ENCODE measurements around the gene KCNQ1OT1.

KCNQ1OT1 gene

DNA sequence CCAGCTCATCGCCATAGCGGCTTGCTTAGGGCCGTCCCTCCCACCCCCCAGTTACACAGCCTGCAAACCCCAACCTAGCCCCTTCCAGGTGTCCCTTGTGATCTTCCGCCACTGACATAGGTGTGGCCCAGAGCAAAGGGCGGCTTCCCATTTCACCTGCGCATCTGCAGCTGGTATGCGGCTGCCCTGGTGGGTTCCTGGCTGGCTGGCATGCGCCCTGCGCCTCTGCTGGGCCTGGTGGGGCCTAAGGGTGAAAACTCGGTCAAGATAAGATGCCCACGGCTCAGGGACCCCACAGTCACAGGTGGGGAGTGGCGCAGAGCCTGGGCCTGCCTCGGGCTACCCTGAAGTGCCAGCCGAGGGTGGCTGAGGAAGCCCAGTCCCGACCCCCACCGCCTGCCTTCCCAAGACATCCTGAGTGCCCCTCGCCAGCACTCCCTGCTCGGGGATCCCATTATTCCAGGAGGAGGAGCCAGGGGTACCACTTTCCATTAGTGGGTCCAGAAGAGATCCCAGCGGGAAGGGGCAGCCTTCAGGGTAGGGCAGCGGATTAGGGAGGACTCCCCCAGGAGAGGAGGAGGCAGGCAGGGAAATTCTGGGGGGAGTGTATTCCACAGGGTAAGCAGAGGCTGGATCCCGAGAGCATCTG, 36.9 kb upstream of the KCNQ1OT1 start:
- DNase-seq: no peak

DNA sequence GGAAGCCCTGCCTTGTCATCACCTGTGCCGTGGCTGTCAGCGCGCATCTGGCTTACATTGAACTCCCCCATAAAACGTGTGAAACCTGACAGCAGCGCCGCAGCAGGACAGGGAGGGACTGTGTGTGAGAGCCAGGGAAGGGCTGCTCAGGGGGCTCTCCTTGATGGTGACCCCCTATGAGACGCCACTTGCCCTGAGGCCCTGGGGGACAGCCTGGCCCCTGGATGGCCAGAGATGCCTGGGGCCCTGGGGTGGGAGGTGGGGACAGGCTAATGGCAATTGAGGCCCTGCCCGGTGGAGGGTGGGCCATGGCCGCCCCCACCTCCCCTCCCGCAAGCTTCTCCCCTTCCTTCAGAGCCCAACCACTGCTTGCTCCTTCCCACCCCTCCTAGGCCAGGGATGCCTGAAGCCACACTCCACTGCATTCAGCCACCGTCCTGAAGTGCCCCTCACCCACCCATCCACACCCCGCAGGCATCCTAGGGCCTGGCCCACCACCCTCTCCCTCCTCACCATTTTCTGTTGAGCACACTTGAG, 35.3 kb upstream of the KCNQ1OT1 start:
- DNase-seq: no peak

DNA sequence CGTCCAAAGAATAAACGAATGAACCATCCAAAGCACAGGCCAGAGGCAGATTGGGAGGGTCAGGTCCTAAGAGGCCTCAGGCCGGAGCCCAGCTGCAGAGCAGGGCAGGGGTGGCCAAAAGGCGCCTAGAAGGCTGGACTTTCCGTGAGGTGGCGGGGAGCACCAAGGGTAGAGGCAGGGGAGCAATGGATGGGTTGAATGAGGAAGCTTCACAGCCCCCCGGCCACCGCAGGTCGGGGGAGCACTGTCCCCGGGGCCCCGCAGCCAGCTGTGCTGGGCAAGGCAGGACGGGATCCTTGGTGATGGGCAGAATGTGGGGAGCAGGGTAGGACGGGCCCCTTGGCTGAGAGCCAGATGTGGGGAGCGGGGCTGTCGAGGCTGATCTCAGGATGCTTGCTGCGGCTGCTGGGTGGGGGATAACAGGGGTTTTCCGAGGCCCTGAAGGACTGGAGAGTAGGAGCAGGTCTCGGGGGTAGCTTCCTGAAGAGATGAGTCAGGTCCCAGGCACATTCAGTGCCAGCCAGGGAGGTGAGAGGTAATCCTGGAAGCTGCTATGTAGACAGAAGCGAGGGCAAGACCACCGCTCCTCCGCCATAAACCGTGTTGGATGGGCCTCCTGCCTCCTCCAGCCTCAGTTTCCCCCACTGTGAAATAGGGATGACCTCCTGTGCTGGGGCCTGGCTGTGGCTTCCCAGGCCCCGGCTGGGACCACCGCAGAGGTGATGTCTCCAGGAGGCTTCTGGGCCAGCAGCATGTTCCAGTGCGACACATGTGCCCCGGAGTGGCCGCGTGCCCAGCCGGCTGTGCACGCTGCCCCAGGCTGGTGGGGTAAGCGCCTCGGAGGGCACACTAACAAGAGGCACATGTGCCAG, 34.6 kb upstream of the KCNQ1OT1 start:
- DNase-seq: no peak

DNA sequence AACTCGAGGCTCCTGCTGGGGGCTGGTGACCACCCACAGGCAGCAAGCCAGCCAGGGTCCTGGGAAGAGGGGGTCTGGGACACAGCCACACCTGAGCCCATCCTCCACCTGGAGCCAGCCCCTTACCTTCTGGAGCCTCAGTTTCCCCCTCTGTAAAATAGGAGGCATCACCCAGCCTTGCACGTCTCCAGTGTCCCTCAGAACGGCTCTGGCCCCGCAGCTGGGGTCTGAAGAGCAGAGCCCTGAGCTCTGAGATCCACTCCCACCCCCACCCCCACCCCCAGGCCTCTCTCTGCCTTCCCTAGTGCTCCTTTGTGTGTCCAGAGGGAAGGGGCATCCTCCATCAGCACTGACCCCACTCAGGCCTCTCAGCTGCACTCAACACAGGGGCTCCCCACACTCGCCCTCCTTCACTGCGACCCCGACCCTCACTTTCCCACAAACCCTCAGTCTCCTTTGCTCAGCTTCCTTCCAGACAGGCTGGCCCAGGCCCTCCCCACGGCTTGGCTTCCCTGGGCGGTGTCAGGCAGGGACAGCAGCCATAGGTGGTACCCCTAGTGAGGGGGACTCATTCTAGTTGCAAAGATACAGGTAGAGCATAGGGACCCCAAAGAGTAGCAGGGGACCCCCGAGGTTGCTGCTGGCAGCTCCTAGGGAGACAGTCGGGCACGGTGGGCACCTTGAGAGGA, 33.3 kb upstream of the KCNQ1OT1 start:
- no peak for DNase-seq

DNA sequence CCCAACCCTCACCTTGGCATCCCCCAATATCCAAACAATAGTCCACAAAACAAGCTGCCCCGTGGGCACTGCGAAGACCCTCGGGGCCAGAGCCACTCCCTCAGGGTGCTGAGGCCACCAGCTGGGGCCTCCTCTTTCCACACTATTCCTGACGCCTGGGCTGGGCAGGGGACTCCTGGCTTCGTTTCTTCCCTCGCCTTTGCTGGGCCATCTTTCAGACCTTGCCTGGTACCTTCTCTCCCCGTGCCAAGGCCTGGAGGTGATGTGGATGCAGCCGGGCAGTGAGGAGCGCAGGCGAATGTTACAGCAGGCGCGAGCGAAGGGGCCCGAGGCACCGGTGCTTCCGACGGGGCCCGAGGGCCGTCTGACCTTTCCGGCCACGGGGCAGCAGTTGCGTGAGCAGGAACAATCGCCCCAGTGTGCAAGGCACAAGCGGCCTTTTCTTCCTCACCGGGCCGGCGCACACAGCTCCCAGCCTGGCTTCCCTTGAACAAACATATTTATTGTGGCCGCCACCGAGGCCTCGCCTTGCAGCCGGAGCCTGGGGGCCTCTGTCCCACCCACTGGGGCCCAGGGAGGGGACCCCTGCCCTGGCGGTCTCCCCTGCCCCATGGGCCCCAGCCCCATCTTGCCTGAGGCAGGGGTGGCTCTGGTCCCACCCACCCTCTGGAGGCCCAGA, 32.6 kb upstream of the KCNQ1OT1 start:
- no peak for DNase-seq

DNA sequence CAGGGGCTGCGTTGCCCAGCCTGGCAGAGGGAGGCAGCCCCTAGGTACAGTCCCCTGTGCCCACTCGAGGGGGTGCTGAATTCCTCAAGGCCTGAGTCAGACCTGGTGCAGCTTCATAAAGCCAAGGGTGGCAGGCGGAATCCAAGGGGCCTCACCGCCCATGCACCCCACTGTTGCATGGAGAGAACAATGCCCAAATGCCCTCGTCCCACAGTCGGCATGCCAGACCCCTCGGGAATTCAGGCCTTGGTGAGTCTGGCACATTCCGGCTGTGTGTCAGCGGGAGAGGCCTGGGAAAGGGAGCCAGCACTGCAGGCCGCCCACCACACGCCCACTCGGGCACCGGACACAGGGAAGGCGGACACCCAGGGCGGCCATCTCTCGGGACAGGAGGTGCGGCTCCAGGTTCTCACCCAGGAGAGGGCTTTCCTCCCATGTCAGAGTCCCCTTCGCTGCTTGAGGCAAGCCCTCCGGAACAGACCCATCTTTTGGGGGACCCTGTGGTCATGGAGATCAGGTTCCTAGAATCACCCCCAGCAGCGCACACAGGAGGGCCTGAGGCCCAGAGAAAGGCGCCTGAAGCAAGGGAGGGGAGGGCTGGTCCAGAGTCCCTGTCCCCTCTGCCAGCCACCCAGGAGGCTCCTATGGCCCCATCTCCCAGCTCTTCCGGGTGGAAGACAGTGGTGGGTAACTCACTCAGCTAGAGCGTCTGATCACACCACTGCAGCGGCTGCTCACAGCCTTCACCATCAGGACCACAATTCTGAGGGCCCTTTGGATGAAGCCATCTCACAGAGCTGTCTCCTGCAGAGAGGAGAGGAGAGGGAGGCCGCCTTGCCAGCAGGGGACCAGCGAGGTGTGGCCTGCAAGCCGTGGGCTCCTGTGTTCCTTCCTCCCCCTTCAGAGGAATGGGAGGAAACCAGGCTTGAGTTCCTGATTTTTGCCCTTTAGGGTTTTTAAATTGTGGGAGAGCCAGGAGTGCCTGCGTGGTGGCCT, 31.6 kb upstream of the KCNQ1OT1 start:
- no peak for DNase-seq

DNA sequence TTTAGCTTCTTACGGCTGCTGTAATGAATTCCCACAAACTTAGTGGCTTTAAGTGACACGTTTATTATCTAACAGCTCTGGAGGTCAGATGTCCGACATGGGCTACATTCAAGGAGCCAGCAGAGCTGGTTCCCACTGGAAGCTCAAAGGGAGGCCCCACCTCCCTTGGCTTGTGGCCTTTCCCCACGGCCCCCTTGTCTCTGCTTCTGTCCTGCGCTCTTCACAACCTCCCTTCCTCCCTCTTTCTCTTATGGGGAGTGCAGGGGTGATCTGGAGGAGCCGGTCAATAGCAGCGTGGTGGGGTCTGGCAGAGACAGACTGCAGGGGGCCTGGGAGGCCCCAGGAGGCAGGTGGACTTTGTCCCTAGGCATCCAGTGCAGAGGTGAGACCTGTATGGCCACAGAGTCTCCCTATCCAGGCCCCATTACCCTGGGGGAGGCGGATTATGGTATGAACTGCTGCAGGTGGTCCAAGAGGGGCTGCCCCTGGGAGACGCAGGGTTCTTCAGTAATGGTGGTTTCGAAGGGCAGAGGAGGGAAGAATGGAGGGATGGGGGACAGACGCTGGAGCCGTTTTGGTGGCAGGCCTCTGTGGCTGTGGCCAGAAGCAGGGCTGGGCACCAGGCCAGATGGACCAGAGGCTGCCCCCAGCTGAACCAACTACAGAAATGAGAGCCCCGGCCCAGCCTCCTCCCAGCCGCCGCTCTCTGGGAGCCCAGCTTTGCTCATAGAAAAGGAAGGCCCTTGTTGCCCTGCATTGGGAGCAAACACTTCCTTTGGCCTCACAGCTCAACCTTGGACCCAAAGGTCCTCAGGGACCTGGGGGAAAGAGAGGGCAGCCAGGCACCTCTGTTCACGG, 30.7 kb upstream of the KCNQ1OT1 start:
- no peak for DNase-seq

DNA sequence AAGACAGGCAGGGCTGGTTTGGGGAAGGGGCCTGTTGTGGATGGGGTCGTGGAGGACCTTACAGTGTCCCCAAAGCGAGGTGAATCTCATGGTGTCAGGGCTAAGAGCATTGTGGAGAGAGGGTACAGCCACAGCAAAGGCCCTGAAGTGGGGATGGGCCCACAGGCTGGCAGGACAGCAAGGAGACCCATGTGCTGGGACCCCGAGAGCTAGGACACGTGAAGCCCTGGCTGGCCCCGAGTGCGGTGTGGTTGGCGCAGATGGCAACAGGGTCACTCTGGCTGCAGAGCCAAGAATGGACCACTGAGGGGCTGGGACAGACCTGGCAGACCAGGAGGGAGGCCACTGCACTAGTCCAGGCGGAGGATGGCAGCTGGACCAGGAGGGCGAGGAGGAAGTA, 30.0 kb upstream of the KCNQ1OT1 start:
- DNase-seq: no peak

DNA sequence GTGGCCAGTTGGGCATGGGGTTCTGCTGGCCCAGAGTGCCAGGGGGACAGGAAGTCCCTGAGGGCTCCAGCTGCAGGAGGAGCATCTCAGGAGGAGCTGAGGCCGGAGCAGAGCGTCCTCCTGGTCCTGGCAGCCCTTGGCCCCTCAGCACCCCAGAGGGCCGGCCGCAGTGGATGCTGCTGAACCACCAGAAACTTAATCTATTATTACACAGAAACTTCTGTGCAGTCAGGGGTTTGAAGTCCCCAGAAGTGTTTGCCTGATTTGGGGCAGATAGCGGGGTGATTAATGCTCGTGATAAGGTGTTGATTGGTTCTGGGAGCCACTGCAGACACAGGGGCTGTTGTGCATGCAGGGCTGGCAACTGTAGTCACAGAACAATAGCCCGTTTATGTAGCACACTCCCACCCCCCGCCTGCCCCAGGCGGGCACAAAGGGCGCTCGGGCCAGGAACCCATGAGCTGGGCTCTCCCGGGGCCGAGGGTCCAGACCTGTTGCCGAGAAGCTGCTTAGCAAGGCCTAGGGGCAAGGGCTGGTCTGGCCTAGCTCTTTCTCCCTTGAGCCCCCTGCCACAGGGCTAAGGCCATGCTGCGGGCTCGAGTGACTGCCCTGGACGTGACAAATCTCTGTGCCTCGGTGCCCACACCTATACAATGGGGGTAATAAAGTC, 29.0 kb upstream of the KCNQ1OT1 start:
- DNase-seq: no peak

DNA sequence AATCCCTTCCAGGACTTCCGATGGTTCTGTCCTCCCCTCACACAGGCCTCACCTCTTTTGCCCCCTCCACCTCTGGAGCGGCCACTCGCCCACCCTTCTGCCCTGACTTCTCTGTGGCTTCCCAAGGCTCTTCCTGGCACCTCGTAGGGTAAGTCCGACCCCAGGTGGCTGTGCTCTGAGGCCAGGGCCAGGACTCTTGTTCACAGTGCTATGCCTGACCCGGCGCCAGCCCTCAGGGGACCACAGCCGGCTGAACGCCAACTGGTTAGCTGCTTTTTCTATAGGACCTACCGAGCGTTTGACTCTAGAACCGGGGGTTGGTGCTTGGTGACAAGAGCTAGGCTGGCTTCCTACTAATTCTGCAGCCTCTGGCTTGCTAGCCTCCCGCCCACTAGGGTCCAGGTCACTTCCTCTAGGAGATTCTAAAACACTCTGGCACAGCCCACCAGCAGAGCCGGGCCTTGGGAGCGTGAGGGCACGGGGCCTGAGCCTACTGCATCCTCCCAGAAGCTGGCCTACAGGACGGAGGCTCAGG, 28.4 kb upstream of the KCNQ1OT1 start:
- DNase-seq: no peak

DNA sequence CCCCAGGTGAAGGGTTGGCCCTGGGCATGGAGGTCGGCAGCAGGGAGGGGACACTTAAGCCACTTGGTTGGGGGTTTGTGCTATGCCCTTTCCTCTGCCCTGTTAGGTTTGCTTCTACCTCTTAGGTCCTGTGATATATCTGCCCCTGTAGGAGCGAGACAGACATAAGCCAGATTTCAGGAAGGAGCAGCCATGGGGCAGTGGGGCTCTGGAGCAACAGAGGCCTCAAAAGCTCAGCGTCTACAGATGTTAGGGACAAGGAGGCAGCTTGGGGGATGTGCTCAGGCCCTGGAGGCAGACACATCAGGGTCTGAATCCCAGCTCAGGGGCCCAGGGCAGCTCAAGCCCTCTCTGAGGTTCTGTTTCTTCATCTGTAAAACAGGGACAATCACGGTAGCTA, 27.2 kb upstream of the KCNQ1OT1 start:
- no peak for DNase-seq

DNA sequence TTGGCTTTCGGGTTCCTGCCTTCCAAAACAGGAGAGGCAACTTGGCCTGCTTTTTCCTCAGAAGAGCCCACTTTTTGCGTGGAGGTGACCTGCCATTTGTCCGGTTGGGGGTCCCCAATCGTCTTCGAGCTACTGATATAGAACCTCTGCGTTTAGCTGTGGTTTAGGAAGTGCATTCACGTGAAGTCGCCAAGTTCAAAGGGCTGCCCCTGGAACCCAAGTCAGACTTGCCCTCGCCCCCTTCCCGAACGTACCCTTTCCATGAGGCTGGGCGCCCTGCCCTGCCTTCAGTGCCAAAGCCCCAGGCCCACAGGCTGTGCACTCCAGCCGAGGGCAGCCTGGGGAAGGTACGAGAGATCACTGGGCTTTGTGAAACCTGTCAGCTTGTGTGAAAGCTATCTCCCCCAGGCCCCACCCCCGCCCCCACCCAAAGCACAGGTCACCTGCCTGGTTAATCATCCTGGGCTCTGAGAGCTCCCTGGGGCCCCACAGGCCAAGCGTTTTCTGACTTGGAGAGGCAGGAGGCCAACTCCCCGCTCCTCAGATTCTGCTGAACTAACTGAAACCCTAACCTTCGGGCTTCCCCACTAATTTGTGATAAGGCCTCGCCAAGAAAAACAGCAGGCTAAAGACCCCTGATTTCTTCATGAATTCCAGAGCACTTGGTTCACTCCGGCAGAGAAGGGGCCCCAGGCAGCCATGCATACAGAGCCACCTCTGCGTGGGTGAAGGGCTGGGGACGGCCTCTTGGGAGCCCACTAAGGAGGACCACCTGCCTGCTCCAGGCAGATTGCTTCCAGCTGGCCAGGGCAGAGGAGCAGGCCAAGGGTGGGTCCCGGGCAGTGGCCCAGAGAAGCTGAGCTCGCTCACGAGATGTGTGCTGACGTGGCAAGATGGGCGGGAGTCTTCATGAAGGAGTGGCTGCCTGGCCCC, 25.8 kb upstream of the KCNQ1OT1 start:
- no peak for DNase-seq

DNA sequence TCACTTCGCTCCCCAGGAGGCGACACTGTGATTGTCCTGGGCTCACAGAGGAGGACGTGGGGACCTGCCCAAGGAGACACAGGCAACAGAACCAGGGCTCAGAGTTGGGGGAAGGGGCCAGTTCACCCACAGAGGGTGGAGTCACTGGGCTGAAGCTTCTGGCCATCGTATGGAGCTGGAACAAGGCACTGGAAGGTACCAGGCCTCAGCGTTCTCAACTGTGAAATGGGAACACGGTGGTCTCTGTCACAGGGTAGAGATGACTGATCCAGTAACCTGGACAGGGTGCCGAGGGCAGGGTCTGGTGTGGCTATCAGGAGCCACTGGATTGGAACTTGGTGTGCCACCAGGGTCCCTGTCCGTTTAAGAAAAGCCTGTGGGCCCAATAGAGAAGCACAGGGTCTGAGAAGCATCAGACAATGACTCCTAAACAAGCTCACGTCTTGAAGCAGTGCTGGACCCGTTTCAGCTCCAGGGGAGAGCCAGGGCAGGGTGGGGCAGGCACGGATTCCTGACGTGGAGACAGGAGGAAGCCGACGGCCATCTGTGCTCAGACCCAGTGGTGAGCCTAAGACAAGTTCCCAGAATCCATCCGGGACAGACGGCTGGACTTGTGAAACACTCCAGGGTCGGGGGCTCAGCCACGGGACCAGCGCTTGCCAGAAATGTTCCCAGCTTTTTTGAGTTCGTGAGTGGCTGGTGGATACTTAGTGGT, 25.0 kb upstream of the KCNQ1OT1 start:
- DNase-seq: no peak

DNA sequence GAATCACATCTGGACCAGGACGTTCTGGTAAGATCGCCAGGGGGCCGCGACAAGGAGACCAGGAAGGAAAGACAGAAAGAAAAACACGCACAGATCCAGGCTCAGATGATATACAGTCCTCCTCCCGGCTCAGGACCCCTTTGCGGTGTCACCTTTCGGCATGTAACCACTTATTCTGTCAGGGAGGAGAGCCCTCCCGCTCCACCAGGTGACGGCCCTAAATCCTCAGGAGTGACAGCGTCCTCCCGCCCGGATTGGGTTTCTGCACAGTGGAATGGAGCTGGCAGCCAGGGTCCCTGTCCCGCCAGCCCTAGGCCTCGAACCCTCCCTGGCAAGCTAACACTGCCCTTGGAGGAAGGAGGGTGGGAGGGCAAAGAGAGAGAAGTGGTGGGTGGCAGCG, 24.3 kb upstream of the KCNQ1OT1 start:
- DNase-seq: no peak

DNA sequence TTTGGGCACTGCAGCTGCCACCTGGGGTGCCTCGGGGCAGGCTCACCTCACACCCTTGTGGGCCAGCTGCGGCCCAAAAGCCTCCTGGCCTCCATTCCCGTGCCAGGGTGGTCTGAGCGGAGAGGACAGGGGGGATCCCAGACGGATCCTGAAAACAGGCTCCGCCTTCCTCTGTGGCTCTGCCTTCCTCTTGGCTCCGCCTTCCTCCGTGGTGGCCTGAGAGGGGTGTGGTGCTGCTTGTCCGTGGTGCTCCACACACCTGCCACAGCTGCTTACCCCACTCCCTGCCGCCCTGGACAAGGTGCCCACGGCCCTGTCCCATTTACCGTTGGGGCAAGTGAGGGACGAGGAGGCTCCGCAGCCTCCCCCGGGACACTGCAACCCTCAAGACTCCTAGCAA, 23.2 kb upstream of the KCNQ1OT1 start:
- no peak for DNase-seq

DNA sequence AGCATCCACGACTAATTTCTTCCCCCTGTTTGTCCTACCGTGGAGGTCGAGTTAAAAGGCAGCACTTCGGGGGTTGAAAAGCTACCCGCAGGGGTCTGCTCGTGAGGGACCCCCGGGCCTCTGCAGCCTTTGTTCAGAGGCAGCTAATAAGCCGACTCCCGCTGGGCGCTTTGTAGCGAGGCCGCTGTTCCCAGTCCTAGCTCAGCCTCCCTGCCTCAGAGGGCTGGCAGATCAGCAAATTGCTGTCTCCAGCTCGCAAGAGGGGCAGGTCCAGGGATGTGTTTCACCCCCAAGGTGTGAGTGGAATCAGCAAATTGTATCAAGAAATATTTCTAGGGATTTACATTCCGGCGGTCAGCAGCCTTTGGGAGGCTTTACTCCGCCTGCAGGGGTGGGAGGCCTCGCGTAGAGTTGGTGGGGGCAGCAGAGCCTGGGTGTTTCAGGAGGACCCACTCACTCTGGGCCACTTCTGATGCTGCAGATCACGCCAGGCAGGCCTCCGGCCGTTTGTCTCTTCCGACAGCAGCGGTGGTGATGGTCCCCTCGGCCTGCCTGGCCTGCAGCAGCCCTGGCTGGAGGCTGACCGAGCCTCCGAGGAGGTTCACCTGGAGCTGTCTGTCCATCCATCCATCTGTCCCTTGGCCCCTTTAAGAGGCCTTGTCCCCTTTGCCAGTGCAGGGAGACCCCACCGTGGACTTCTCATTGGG, 21.6 kb upstream of the KCNQ1OT1 start:
- DNase-seq: no peak

DNA sequence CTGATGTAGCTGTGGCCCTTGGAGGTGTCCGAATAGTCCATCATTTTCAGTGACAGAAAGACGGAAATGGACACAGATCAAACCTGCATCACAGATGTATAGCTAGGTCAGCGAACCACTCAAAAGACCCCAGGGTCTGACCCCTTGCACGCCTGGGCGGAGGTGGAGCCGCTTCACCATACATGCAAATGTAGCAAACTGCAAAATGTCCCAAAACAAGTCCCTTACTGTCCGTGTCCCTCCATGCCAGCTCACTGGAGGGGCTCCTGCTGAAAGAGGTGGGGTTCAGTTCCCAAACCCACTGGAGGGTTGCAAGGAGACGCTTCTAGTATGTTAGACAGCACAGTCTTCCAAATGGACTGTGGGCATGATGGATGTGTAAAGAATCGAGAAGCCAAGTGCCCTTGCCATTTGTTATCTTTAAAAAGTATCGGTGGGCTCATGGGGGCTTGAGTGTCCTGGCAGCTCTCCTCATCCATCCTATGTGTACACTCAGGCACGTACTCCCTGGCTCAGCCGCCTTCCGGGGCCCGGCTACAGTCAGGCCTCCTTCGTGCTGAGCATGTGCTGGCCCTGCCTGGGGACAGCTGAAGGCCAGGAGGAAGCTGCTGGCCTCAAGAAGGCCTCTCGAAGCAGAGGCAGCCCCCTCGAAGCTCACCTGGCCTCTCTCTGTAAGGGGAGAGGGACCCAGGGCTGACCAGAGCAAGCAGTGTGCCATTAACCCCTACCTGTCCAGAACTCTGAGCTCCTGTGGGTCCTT, 20.2 kb upstream of the KCNQ1OT1 start:
- DNase-seq: no peak

Data from activated T-cell treated with anti-CD3 and anti-CD28 coated beads, Interleukin-2, amount 50 U/mL, for 1 hour (primary cell).